Measurements from ENCODE around the gene TEPSIN.

The TEPSIN gene

GRCh38 chr17:81221371-81221841 lies 17.4 kb downstream of the TEPSIN start:
- H3K4me3 ChIP-seq (replicated peaks; ENCODE audit: low read depth, low read length) = no peak overlapping the region
- peaks cover 3% of the 10 kb centered on the region for H3K36me3 ChIP-seq (ENCODE audit: control insufficient read depth, insufficient read depth, low read length)
- DNase-seq (ENCODE audit: extremely low read depth, insufficient read length) = no peak
- no peak for TF ChIP-seq CTCF (IDR thresholded peaks at IDR 0.05; ENCODE audit: insufficient read depth, low read length, poor library complexity, severe bottlenecking)
- H3K27me3 ChIP-seq (replicated peaks; ENCODE audit: control insufficient read depth, insufficient read depth, low read length) = no peaks in the 10 kb centered on the region

GRCh38 chr17:81219476-81220180 lies 19.2 kb downstream of the TEPSIN start:
- no peaks in the 10 kb centered on the region for H3K27me3 ChIP-seq (replicated peaks; ENCODE audit: control insufficient read depth, insufficient read depth, low read length)
- no peak for DNase-seq (ENCODE audit: extremely low read depth, insufficient read length)
- TF ChIP-seq CTCF (IDR thresholded peaks at IDR 0.05; ENCODE audit: insufficient read depth, low read length, poor library complexity, severe bottlenecking) = no peak
- H3K36me3 ChIP-seq (ENCODE audit: control insufficient read depth, insufficient read depth, low read length) = peaks cover 3% of the 10 kb centered on the region
- H3K4me3 ChIP-seq (replicated peaks; ENCODE audit: low read depth, low read length) = no peak overlapping the region

GRCh38 chr17:81218991-81219390 lies 19.9 kb downstream of the TEPSIN start:
- no peak overlapping the region for H3K4me3 ChIP-seq (replicated peaks; ENCODE audit: low read depth, low read length)
- no peaks in the 10 kb centered on the region for H3K27me3 ChIP-seq (replicated peaks; ENCODE audit: control insufficient read depth, insufficient read depth, low read length)
- DNase-seq (ENCODE audit: extremely low read depth, insufficient read length) = no peak
- H3K36me3 ChIP-seq (ENCODE audit: control insufficient read depth, insufficient read depth, low read length) = peaks cover 3% of the 10 kb centered on the region
- TF ChIP-seq CTCF (IDR thresholded peaks at IDR 0.05; ENCODE audit: insufficient read depth, low read length, poor library complexity, severe bottlenecking) = no peak

GRCh38 chr17:81218459-81218858 lies 20.4 kb downstream of the TEPSIN start:
- DNase-seq (ENCODE audit: extremely low read depth, insufficient read length) = no peak
- H3K36me3 ChIP-seq (ENCODE audit: control insufficient read depth, insufficient read depth, low read length) = peaks cover 3% of the 10 kb centered on the region
- no peak for TF ChIP-seq CTCF (IDR thresholded peaks at IDR 0.05; ENCODE audit: insufficient read depth, low read length, poor library complexity, severe bottlenecking)

GRCh38 chr17:81217491-81217890 lies 21.4 kb downstream of the TEPSIN start:
- no peaks in the 10 kb centered on the region for H3K27me3 ChIP-seq (replicated peaks; ENCODE audit: control insufficient read depth, insufficient read depth, low read length)
- no peak overlapping the region for H3K4me3 ChIP-seq (replicated peaks; ENCODE audit: low read depth, low read length)
- H3K36me3 ChIP-seq (ENCODE audit: control insufficient read depth, insufficient read depth, low read length) = peaks cover 3% of the 10 kb centered on the region
- no peak for TF ChIP-seq CTCF (IDR thresholded peaks at IDR 0.05; ENCODE audit: insufficient read depth, low read length, poor library complexity, severe bottlenecking)
- no peak for DNase-seq (ENCODE audit: extremely low read depth, insufficient read length)

More at GRCh38 chr17:81218459-81218858, 20.4 kb downstream of the TEPSIN start:
- H3K4me3 ChIP-seq (replicated peaks; ENCODE audit: low read depth, low read length) = no peak overlapping the region
- no peaks in the 10 kb centered on the region for H3K27me3 ChIP-seq (replicated peaks; ENCODE audit: control insufficient read depth, insufficient read depth, low read length)
